Measurements from ENCODE around the gene SLC22A31.

DNA sequence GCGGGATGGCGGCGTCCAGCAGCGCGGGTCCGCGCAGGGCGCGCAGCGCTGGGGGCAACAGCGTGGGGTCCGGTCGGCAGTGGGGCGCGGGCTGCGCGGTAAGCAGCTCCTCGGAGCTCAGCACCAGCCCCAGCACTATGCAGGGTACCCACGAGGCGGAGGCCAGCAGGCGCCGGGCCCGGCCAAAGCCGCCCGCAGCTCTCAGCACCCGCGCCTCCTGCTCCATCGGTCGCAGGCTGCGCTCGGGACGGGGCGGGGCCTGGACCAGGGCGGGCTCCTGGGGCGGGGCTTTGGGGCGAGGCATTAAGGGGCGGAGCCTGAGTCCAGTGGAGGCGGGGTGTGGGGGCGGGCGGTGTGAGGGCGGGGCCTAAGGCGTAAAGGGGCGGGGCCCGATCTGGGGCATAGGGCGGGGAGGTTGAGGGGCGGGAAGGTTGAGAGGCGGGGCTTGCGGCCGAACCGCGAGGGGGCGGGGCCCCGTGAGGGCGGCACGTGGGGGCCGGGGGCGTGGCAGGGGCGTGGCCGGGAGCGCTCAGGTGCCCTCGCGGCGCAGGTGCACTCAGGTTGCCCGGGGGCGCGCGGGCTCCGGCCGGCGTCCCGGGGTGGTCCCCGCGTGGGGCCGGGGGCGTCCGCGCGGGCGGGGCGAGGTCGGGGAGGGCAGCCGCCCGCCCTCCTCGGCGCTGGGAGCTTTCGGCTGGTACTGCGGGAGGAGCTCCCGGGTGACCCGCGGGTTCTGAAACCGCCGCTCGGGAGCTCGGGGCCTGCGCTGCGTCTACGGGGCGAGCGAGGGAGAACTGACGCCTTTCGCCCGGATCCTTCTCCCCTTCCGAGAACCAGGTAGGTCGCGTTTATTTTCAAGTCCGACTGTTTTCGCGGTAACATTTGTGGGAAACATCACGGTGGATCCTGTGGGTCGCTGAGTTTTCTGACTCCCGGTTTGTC is 1.4 kb upstream of the SLC22A31 start:
- TF ChIP-seq, protein P1, sequence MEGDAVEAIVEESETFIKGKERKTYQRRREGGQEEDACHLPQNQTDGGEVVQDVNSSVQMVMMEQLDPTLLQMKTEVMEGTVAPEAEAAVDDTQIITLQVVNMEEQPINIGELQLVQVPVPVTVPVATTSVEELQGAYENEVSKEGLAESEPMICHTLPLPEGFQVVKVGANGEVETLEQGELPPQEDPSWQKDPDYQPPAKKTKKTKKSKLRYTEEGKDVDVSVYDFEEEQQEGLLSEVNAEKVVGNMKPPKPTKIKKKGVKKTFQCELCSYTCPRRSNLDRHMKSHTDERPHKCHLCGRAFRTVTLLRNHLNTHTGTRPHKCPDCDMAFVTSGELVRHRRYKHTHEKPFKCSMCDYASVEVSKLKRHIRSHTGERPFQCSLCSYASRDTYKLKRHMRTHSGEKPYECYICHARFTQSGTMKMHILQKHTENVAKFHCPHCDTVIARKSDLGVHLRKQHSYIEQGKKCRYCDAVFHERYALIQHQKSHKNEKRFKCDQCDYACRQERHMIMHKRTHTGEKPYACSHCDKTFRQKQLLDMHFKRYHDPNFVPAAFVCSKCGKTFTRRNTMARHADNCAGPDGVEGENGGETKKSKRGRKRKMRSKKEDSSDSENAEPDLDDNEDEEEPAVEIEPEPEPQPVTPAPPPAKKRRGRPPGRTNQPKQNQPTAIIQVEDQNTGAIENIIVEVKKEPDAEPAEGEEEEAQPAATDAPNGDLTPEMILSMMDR (IDR thresholded peaks at IDR 0.05): no peak
- no peak for TF ChIP-seq EZH2phosphoT487 (IDR thresholded peaks at IDR 0.05)
